ENCODE data around the gene DLG2. TPM values are rescaled to one million over a fixed set of nuclear protein-coding genes. Genes with fewer than 3 reads are reported as not detected.

DLG2 gene
- total and polyA plus RNA-seq, 2 donors (not counting 3 experiments of a cell fraction or from before 2014, with no cell fraction given) = 0.15 to 1.1 TPM

DNA sequence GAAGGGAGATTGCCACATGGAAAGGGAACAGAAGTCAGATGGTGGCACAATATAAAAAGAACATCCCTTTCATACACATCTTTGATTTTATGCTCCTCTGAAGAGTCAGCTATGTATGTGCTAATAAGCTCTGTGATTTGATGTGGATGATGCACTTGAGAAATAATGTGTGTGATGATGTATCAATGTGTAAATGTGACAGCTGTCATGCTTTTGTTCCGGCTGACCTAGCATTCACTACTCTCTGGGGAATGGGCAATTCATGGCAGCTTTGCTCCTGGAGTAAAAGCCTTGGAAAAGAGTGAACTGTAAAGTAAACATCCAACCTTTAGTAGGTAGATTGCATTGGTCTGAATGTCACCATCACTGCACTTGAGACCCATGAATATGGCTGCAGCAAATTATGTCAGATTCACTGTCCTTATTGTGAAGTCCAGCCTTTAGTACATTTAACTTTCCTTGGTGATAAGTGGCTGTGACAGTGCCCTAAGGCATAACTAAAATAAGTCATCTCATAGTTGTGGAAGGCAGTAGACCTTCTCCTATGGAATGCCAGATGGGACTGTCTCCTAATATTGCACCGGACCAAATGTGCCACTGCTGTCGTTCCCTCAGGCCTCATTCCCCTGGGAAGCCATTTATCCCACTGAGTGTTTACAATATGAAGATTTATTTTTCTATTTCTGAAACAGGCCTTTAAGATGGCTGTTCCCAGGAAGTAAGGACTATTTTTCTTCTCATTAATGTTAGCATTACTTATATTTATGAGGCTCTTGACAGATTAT, 2162.8 kb downstream of the DLG2 start:
- Histone ChIP-seq H3K9ac (replicated peaks; ENCODE audit: extremely low read depth, insufficient read depth, low read length) (no peak overlapping the region), H3K79me2 (ENCODE audit: control insufficient read depth, insufficient read depth, low read length) (no peaks in the 10 kb centered on the region), H2AFZ (ENCODE audit: low read depth, low read length) (no peak overlapping the region), H4K20me1 (replicated peaks; ENCODE audit: control insufficient read depth, extremely low read depth, insufficient read depth, low read length) (no peaks in the 10 kb centered on the region), H3K36me3 (ENCODE audit: control insufficient read depth in 2 of 2, extremely low read depth in 1 of 2, insufficient read depth in 2 of 2, low read length in 2 of 2) (no peaks in the 10 kb centered on the region), H3K4me1 (ENCODE audit: control insufficient read depth, extremely low read depth, insufficient read depth, low read length) (no peaks in the 10 kb centered on the region), H3K27me3 (ENCODE audit: control insufficient read depth in 2 of 2, insufficient read depth in 2 of 2, low read length in 2 of 2) (no peaks in the 10 kb centered on the region), H3K4me2 (ENCODE audit: insufficient read depth, low read length) (no peak overlapping the region), H3K9me3 (replicated peaks; ENCODE audit: control insufficient read depth, insufficient read depth, low read length) (no peaks in the 10 kb centered on the region), H3K27ac (ENCODE audit: insufficient read depth, low read depth, low read length) (no peak overlapping the region), H3K4me3 (replicated peaks in 1 of 3; ENCODE audit: insufficient read depth in 1 of 3, low read depth in 1 of 3, low read length in 3 of 3) (no peak overlapping the region), H3K9me1 (replicated peaks; ENCODE audit: control insufficient read depth, extremely low read depth, insufficient read depth, low read length) (no peaks in the 10 kb centered on the region)
- ChIA-PET POLR2A (no interaction called here), CTCF (no interaction called here)
- BruUV-seq (replicated peaks) = no TSS peak
- dilution Hi-C loops (cut with MboI; ENCODE audit: extremely low pct_ligation_motif_present, low sequenced_read_pairs) = no loop called here
- FAIRE-seq (no peak), DNase-seq (ENCODE audit: low read depth, low spot score) (no peak)
- no peak for TF ChIP-seq GATA2 (IDR thresholded peaks at IDR 0.05; ENCODE audit: insufficient read depth, insufficient read length, low read depth, low read length)
- no peak for TF ChIP-seq MYC (IDR thresholded peaks at IDR 0.05; ENCODE audit: low read depth, low read length)
- TF ChIP-seq JUN (IDR thresholded peaks at IDR 0.05; ENCODE audit: borderline replicate concordance, insufficient read depth, insufficient read length, low read depth) = no peak
- TF ChIP-seq EZH2 (IDR thresholded peaks at IDR 0.05; ENCODE audit: borderline replicate concordance, low read depth, low read length, severe bottlenecking) = no peak
- TF ChIP-seq, protein P1, sequence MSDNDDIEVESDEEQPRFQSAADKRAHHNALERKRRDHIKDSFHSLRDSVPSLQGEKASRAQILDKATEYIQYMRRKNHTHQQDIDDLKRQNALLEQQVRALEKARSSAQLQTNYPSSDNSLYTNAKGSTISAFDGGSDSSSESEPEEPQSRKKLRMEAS (IDR thresholded peaks at IDR 0.05; ENCODE audit: insufficient read depth, insufficient read length) = no peak
- no peak for TF ChIP-seq FOS (IDR thresholded peaks at IDR 0.05; ENCODE audit: borderline replicate concordance, insufficient read depth, low read length)
- TF ChIP-seq, protein P2, sequence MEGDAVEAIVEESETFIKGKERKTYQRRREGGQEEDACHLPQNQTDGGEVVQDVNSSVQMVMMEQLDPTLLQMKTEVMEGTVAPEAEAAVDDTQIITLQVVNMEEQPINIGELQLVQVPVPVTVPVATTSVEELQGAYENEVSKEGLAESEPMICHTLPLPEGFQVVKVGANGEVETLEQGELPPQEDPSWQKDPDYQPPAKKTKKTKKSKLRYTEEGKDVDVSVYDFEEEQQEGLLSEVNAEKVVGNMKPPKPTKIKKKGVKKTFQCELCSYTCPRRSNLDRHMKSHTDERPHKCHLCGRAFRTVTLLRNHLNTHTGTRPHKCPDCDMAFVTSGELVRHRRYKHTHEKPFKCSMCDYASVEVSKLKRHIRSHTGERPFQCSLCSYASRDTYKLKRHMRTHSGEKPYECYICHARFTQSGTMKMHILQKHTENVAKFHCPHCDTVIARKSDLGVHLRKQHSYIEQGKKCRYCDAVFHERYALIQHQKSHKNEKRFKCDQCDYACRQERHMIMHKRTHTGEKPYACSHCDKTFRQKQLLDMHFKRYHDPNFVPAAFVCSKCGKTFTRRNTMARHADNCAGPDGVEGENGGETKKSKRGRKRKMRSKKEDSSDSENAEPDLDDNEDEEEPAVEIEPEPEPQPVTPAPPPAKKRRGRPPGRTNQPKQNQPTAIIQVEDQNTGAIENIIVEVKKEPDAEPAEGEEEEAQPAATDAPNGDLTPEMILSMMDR (IDR thresholded peaks at IDR 0.05; ENCODE audit: extremely low read depth in 1 of 2, insufficient read depth in 1 of 2, low read depth in 1 of 2, low read length in 2 of 2) = no peak
- TF ChIP-seq POLR2A (IDR thresholded peaks at IDR 0.05; ENCODE audit: low read depth, low read length) = no peak
- TF ChIP-seq POLR2AphosphoS5 (IDR thresholded peaks at IDR 0.05; ENCODE audit: insufficient read depth, low read depth, low read length) = no peak
- intact Hi-C loops (cut with micrococcal nuclease) = no loop called here
